ENCODE data around the gene BTBD9. TPM values are rescaled to one million over a fixed set of nuclear protein-coding genes. Genes with fewer than 3 reads are reported as not detected.

BTBD9 gene
- total RNA-seq, 4 donors from 2014 or later: 11.7 to 17.7 (median 14.1) TPM

DNA sequence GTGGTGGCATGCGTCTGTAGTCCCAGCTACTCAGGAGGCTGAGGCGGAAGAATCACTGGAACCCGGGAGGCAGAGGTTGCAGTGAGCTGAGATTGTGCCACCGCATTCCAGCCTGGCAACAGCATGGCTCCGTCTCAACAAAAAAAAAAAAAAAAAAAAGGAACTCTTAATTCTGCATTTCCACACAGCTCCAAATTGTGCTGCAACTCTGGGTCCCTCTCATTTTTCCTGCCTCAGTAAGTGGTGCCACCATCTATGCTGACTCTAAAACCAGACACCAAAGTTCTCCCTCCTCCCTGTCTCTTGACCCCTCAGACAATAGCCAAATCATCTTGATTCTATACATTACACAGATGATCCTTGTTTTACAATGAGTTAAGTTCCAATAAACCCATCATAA, 133.9 kb downstream of the BTBD9 start:
- TF ChIP-seq, protein P1, sequence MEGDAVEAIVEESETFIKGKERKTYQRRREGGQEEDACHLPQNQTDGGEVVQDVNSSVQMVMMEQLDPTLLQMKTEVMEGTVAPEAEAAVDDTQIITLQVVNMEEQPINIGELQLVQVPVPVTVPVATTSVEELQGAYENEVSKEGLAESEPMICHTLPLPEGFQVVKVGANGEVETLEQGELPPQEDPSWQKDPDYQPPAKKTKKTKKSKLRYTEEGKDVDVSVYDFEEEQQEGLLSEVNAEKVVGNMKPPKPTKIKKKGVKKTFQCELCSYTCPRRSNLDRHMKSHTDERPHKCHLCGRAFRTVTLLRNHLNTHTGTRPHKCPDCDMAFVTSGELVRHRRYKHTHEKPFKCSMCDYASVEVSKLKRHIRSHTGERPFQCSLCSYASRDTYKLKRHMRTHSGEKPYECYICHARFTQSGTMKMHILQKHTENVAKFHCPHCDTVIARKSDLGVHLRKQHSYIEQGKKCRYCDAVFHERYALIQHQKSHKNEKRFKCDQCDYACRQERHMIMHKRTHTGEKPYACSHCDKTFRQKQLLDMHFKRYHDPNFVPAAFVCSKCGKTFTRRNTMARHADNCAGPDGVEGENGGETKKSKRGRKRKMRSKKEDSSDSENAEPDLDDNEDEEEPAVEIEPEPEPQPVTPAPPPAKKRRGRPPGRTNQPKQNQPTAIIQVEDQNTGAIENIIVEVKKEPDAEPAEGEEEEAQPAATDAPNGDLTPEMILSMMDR (IDR thresholded peaks at IDR 0.05; ENCODE audit: low read depth): no peak

DNA sequence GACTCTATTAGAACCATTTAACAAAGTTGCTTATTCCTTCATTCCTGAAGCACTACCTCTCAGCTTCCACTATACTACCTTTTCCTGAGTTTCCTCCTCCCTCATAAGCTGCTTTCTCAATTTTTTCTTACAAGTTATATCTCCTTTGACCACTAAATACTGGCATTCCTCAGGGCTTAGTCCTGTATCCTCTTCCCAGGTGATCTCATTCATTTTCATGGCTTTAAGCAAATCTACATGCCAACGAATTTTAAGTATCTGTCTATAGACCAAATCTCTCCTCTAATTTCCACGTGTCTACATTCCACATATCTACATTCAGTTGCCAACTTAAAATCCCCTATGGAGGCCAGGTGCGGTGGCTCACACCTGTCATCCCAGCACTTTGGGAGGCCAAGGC, 134.7 kb downstream of the BTBD9 start:
- TF ChIP-seq, protein P1 (IDR thresholded peaks at IDR 0.05; ENCODE audit: low read depth): no peak

DNA sequence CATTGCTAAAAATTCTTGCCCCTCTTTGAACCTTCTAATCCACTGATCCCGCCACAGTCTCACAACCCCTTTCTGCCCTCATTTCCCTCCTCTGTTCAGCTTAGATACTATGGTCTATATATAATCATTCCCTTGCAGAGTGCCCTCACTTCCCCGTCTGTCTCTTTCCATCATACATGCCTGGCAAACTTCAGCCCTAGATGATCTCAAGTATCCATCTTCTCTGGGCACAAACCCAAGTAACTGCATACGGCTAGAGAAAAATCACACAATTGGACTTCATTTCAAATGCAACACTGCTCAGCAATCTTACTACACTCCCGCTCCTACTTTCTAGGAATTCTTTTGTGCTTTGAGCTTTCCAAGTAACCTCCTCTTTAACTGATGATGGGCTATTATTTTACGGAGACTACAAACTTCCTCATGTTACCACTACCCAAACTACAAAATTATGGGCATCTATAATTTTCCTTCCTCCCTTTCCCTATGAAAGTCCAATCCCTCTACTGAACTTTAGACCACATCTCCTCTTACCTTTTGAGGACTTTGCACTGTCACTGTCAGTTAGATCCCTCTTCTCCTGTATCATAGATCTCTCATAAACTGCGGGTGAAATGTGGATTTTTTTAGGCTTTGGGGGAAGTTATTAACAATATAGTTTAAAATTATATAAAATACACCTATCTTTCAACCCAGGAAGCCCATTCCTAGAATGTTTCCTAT, 135.6 kb downstream of the BTBD9 start:
- TF ChIP-seq, protein P1 (IDR thresholded peaks at IDR 0.05; ENCODE audit: low read depth): no peak

DNA sequence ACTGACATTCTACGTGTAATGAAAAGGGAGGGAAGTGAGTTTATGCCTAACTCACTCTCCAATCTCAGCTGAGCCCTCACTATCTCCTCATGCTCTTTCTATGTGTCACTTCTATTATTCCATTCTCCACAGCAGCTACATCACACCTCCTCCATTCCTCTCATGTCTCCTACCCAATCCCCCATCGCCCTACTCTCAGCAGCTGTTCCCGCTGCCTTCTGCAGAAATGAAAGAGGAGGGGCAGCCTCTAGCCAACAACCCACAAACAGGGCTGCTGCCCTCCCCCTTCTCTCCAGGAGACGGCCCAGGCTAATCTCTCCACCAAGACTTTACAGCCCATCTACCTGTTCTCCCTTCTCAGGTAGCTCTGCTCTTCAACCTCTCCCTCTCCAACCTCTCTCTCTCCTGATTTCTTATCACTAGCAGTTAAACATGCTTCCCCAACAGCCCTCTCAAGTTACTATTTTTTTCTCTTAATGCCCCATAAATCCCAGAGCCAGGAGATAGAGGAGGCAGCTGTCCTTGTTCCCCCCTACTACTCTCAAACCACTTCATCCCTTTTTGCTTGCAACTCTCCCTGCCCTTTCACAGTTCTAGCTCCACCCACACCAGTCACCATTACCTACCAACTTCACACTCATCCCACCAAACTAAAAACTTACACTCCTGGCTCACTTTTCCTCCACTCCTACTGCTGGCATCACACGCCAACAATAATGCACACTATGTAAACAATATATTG, 136.5 kb downstream of the BTBD9 start:
- TF ChIP-seq, protein P1 (IDR thresholded peaks at IDR 0.05; ENCODE audit: low read depth): no peak

DNA sequence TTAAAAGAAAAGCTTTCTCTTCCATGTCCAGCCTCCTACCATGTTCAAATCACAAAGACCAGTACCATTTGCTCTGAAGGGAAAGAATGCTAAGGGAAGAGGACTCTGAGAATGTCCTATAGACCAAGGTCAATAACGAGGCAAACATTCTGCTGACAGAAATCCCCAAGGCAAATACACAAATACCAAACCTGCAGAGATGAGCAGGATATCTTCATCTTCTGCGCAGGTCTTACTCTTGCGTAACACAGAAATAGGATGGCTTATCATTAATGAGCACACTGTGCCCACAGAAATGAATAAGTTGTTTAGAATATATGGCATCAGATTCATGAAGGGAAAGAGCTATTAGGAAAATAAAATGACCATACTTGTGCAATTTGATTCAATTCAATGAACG, 137.3 kb downstream of the BTBD9 start:
- TF ChIP-seq, protein P1 (IDR thresholded peaks at IDR 0.05; ENCODE audit: low read depth): no peak

DNA sequence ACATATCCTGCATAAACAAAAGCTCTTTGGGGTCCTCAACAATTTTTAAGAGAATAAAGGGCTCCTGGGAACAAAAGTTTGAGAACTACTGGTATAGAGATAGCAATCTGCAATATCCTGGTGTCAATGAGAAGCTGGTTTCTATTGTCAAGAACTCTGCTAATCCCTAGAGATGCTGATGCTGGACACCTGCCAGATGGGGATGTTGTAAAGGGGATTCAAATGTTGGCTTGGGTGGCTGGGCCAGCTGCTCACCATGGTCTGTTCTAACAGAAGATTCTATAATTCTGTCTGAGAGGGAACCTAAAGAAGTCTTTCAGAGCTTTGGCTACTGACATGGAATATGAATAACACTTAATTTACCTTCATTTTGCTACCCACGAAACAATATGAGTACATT, 137.8 kb downstream of the BTBD9 start:
- TF ChIP-seq, protein P1 (IDR thresholded peaks at IDR 0.05; ENCODE audit: low read depth): no peak

DNA sequence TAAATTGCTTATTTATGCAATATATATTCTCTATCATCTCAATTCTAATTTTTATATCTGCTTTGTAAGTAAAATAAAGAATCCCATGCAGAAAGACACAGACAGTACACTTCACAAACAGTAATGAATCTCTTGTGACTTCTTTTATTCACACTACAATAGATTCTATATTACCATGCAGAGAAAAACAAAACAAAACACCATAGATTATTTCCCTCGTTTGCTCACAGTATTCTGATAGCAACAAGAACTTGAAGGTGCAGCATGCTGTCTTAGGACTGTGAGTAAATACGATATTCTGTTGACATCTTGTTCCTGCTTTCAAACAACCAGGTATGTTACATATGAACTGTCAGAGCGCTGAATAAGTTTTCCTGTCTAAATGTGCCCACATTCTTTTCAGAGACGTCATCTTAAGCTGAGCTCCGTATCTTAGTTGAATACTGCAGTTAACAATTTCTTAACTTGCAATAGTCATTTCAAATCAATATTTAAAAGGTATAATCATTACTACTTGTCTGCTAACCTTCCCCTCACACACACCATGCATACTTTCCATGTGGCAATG, 140.1 kb downstream of the BTBD9 start:
- TF ChIP-seq, protein P1 (IDR thresholded peaks at IDR 0.05; ENCODE audit: low read depth): no peak
